IMR-90 (cell line): Measurements from ENCODE around the gene KIF13A. TPM values are rescaled to one million over a fixed set of nuclear protein-coding genes. Genes with fewer than 3 reads are reported as not detected.

ENCODE experiments used
- ATAC-seq: fragments of 200-7000 bp; cut with Tn5 transposase; 2 replicates; pipeline ENCODE4 v1.9.1; 2020; ENCODE audit warnings: low read depth, mild to moderate bottlenecking, moderate library complexity
- BruUV-seq: library from RNA; stranded (reverse); fragments of 400-500 nt; replicated peaks from 2 replicates; lab custom pipeline; 2021; lab: Mats Ljungman, UMichigan
- CTCF ChIA-PET: fragments of 300-600 bp; formaldehyde crosslinking; extraction: SDS; loops from one replicate; lab custom pipeline; 2021; ENCODE audit warnings: antibody characterized with exemption; lab: Yijun Ruan, JAX
- POLR2A ChIA-PET: fragments of 300-600 bp; sonication (Branson Sonifier 250); formaldehyde crosslinking; loops from one replicate; lab custom pipeline; 2022; ENCODE audit warnings: antibody characterized with exemption; ENCODE audit not compliant: unreplicated experiment; lab: Charles Lee
- DNase-seq: peaks from one replicate; pipeline ENCODE4 v3.0.0; 2013
- H2AFZ ChIP-seq: replicated peaks from 2 replicates; pipeline ENCODE3; 2013; ENCODE audit warnings: low read length, mild to moderate bottlenecking; ENCODE audit not compliant: poor library complexity
- H2AK5ac ChIP-seq: 2 replicates; pipeline ENCODE4 v1.6.1; 2013; ENCODE audit warnings: low read depth, low read length, inconsistent platforms
- H2AK9ac ChIP-seq: replicated peaks from 2 replicates; pipeline ENCODE3; 2013; ENCODE audit warnings: mild to moderate bottlenecking, low read depth, low read length, moderate library complexity; ENCODE audit not compliant: poor library complexity
- H2BK120ac ChIP-seq: 2 replicates; pipeline ENCODE4 v1.6.1; 2013; ENCODE audit warnings: low read depth, low read length, inconsistent platforms
- H2BK15ac ChIP-seq: 3 replicates; pipeline ENCODE4 v1.6.1; 2013; ENCODE audit warnings: low read depth, low read length, inconsistent platforms
- H2BK20ac ChIP-seq: 2 replicates; pipeline ENCODE4 v1.6.1; 2013; ENCODE audit warnings: low read depth, mild to moderate bottlenecking, inconsistent platforms, low read length, moderate library complexity
- H2BK5ac ChIP-seq: 2 replicates; pipeline ENCODE4 v1.6.1; 2013; ENCODE audit warnings: mild to moderate bottlenecking, low read depth, low read length, inconsistent platforms; ENCODE audit not compliant: poor library complexity, severe bottlenecking
- H3K14ac ChIP-seq: replicated peaks from 2 replicates; pipeline ENCODE4 v1.6.1; 2013; ENCODE audit warnings: low read depth, low read length, inconsistent platforms
- H3K18ac ChIP-seq: 2 replicates; pipeline ENCODE4 v1.6.1; 2013; ENCODE audit warnings: low read depth, low read length, control low read depth
- H3K23ac ChIP-seq: 2 replicates; pipeline ENCODE4 v1.6.1; 2013; ENCODE audit warnings: low read depth, low read length, inconsistent platforms
- H3K27ac ChIP-seq: 2 replicates; pipeline ENCODE4 v1.5.1; 2013; ENCODE audit warnings: mild to moderate bottlenecking, control low read depth, low read length; ENCODE audit not compliant: insufficient read depth
- H3K27me3 ChIP-seq: 2 replicates; pipeline ENCODE4 v1.6.1; 2013; ENCODE audit warnings: low read length; ENCODE audit not compliant: control insufficient read depth, insufficient read depth
- H3K36me3 ChIP-seq: 2 replicates; pipeline ENCODE4 v1.6.1; 2013; ENCODE audit warnings: low read length, mixed read lengths; ENCODE audit not compliant: control insufficient read depth, insufficient read depth
- H3K4ac ChIP-seq: 2 replicates; pipeline ENCODE4 v1.6.1; 2013; ENCODE audit warnings: low read depth, low read length, inconsistent platforms
- H3K4me1 ChIP-seq: 2 replicates; pipeline ENCODE4 v1.6.1; 2013; ENCODE audit warnings: low read length, mixed read lengths; ENCODE audit not compliant: control insufficient read depth, insufficient read depth
- H3K4me2 ChIP-seq: 2 replicates; pipeline ENCODE4 v1.6.1; 2013; ENCODE audit warnings: low read depth, mild to moderate bottlenecking, control low read depth, low read length, moderate library complexity
- H3K4me3 ChIP-seq: 2 replicates; pipeline ENCODE4 v1.5.1; 2013; ENCODE audit warnings: low read depth, mild to moderate bottlenecking, control low read depth, low read length, moderate library complexity; ENCODE audit not compliant: insufficient read depth
- H3K56ac ChIP-seq: 2 replicates; pipeline ENCODE4 v1.6.1; 2013; ENCODE audit warnings: low read length, inconsistent platforms; ENCODE audit not compliant: insufficient read depth; ENCODE audit errors: extremely low read depth
- H3K79me1 ChIP-seq, 2 experiments: 2 replicates each; pipeline ENCODE4 v1.6.1; 2013; ENCODE audit warnings: low read length in 2 of 2, inconsistent platforms in 1 of 2, low read depth in 1 of 2
- H3K9ac ChIP-seq: 2 replicates; pipeline ENCODE4 v1.6.1; 2013; ENCODE audit warnings: low read depth, low read length, control low read depth
- H3K9me1 ChIP-seq: 2 replicates; pipeline ENCODE4 v1.6.1; 2013; ENCODE audit warnings: low read length, inconsistent platforms; ENCODE audit not compliant: insufficient read depth
- H3K9me3 ChIP-seq: 2 replicates; pipeline ENCODE4 v1.6.1; 2013; ENCODE audit warnings: low read length; ENCODE audit not compliant: control insufficient read depth, insufficient read depth
- H4K20me1 ChIP-seq: 2 replicates; pipeline ENCODE4 v1.6.1; 2013; ENCODE audit warnings: low read length, inconsistent platforms; ENCODE audit not compliant: insufficient read depth
- H4K5ac ChIP-seq: 2 replicates; pipeline ENCODE4 v1.6.1; 2013; ENCODE audit warnings: mild to moderate bottlenecking, low read depth, low read length, control low read depth
- H4K8ac ChIP-seq, 2 experiments: 2 replicates each; pipeline ENCODE4 v1.6.1; 2013; ENCODE audit warnings: low read depth in 2 of 2, low read length in 2 of 2, control low read depth in 1 of 2, inconsistent platforms in 1 of 2
- H4K91ac ChIP-seq: 2 replicates; pipeline ENCODE4 v1.6.1; 2013; ENCODE audit warnings: low read depth, low read length, inconsistent platforms; ENCODE audit not compliant: insufficient read depth
- BHLHE40 ChIP-seq: fragments of 150-350 bp; IDR thresholded peaks from 2 replicates; pipeline ENCODE4 v1.6.1; 2016; ENCODE audit warnings: mild to moderate bottlenecking, low read depth, low read length
- FOS ChIP-seq: fragments of 150-350 bp; IDR thresholded peaks from 2 replicates; pipeline ENCODE4 v1.6.1; 2016; ENCODE audit warnings: low read depth, low read length
- NFE2L2 ChIP-seq: fragments of 150-350 bp; IDR thresholded peaks from 2 replicates; pipeline ENCODE4 v1.6.1; 2016; ENCODE audit warnings: low read depth, mild to moderate bottlenecking, low read length
- POLR2A ChIP-seq: IDR thresholded peaks from 2 replicates; pipeline ENCODE4 v1.6.1; 2012; ENCODE audit warnings: mild to moderate bottlenecking, low read depth, low read length
- RAD21 ChIP-seq: IDR thresholded peaks from 2 replicates; pipeline ENCODE4 v1.6.1; 2012; ENCODE audit warnings: low read length, improper control_type of control experiment
- SMC3 ChIP-seq: fragments of 150-350 bp; IDR thresholded peaks from 2 replicates; pipeline ENCODE4 v1.6.1; 2016; ENCODE audit warnings: low read depth, mild to moderate bottlenecking, antibody characterized with exemption, low read length, moderate library complexity
- WGBS, 2 experiments: methylation state at CpG; one replicate each; pipeline versions ENCODE4 v1.1.5 to v1.1.7; 2013; ENCODE audit warnings: missing lambda C conversion rate in 2 of 2; ENCODE audit not compliant: insufficient read length in 1 of 2; ENCODE audit errors: extremely low coverage in 2 of 2; 5-methylcytosine and 5-hydroxymethylcytosine counted together
- dilution Hi-C: fragments of 300-500 bp; cut with HindIII; formaldehyde crosslinking; loops from one replicate; pipeline ENCODE4 v1.14.3; 2018; ENCODE audit warnings: low sequenced_read_pairs; ENCODE audit not compliant: unreplicated experiment
- in situ Hi-C: fragments of 300-500 bp; cut with MboI; formaldehyde crosslinking; loops from 3 replicates; pipeline ENCODE4 v1.14.3; 2019; ENCODE audit warnings: low sequenced_read_pairs, inconsistent platforms, mixed read lengths
- intact Hi-C: fragments of 100-400 bp; cut with micrococcal nuclease; formaldehyde crosslinking; loops from 2 replicates; pipeline ENCODE4 v1.10.0; 2022
- polyA plus RNA-seq, 3 experiments: library from polyadenylated mRNA; depleted of rRNA; stranded (reverse); fragments of >200 nt; gene quantifications; 2 replicates each; pipeline ENCODE4 v1.2.3, GENCODE V29; 2012; ENCODE audit warnings: low replicate concordance in 1 of 3
- total RNA-seq: library from RNA; depleted of rRNA; stranded (reverse); fragments of >200 nt; gene quantifications from 2 replicates; pipeline ENCODE4 v1.2.3, GENCODE V29; 2012
- TF ChIP-seq, protein P1 (sequence below): fragments of 150-350 bp; IDR thresholded peaks from 2 replicates; pipeline ENCODE4 v1.6.1; 2016; ENCODE audit warnings: low read depth, mild to moderate bottlenecking, low read length, moderate library complexity, borderline replicate concordance

Gene KIF13A
- total and polyA plus RNA-seq, 2 of the 4 experiments (the other 2 are of a cell fraction), result 23.3 to 51.8 TPM

DNA sequence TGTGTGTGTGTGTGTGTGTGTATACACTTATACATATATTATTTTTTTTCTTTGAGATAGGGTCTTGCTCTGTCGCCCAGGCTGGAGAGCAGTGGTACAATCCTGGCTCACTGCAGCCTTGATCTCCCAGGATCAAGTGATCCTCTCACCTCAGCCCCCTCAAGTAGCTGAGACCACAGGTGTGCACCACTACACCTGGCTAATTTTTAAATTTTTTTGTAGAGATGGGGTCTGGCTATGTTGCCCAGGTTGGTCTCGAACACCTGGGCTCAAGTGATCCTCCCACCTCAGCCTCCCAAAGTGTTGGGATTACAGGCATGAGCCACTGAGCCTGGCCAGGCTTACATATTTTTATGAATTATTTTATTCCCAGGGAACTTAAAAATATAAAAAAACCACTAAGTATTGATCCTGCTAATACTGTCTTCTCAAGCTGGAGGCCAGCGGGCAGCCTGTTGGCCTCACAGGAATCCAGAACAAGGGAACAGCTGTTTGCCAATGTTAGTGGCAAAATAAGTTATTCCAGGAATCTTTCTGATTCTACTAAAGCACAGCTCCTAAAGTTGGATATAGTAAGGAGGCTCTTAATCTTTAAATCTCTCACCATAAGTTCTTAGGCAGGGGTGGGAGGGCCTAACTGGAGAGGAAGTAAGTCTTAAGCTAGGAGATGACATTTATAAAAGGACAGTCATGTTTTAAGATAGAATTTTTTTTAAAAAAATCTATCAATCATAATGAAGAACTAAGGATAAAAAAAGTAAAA lies 145.2 kb downstream of the KIF13A start:
- no peak overlapping the region for H3K4me2 ChIP-seq
- POLR2A ChIA-PET, result interaction anchor here (0.6 kb wide), 1 partner anchor 51 kb away, joined by 3 read pairs; no protein-coding TSS in a partner anchor
- H2AFZ ChIP-seq, result no peak overlapping the region
- H2AK5ac ChIP-seq, result no peak overlapping the region
- H2BK120ac ChIP-seq, result no peak overlapping the region
- no peak overlapping the region for H3K27ac ChIP-seq
- no peak overlapping the region for H4K91ac ChIP-seq
- H3K4me3 ChIP-seq, result no peak overlapping the region
- dilution Hi-C loops (no loop called here), intact Hi-C loops (no loop called here), in situ Hi-C loops (no loop called here)
- no TSS peak for BruUV-seq
- TF ChIP-seq FOS (no peak), RAD21 (no peak), POLR2A (no peak), BHLHE40 (no peak), SMC3 (no peak), NFE2L2 (no peak)
- TF ChIP-seq, protein P1, sequence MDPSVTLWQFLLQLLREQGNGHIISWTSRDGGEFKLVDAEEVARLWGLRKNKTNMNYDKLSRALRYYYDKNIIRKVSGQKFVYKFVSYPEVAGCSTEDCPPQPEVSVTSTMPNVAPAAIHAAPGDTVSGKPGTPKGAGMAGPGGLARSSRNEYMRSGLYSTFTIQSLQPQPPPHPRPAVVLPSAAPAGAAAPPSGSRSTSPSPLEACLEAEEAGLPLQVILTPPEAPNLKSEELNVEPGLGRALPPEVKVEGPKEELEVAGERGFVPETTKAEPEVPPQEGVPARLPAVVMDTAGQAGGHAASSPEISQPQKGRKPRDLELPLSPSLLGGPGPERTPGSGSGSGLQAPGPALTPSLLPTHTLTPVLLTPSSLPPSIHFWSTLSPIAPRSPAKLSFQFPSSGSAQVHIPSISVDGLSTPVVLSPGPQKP, result no peak
- no peaks in the 10 kb centered on the region for H3K4me1 ChIP-seq
- H2BK5ac ChIP-seq, result no peak overlapping the region
- H2BK15ac ChIP-seq, result no peak overlapping the region
- no peak overlapping the region for H2AK9ac ChIP-seq
- no peak for DNase-seq
- H3K36me3 ChIP-seq, result peaks cover 12% of the 10 kb centered on the region
- H4K8ac ChIP-seq, result no peak overlapping the region
- H3K14ac ChIP-seq, result no peak overlapping the region
- H3K27me3 ChIP-seq, result no peaks in the 10 kb centered on the region
- H2BK20ac ChIP-seq, result no peak overlapping the region
- WGBS, 2 experiments, result no CpG with 5 or more reads among the region's 3 CpGs
- CTCF ChIA-PET, result interaction anchor here (0.9 kb wide), 1 partner anchor 59 kb away, joined by 3 read pairs; no protein-coding TSS in a partner anchor
- H3K9ac ChIP-seq, result no peak overlapping the region
- no peak overlapping the region for H4K5ac ChIP-seq
- H3K56ac ChIP-seq, result no peak overlapping the region
- H3K23ac ChIP-seq, result no peak overlapping the region
- H3K9me1 ChIP-seq, result peaks cover 4% of the 10 kb centered on the region
- H3K9me3 ChIP-seq, result no peaks in the 10 kb centered on the region
- ATAC-seq, result no peak
- H3K18ac ChIP-seq, result no peak overlapping the region
- no peaks in the 10 kb centered on the region for H4K20me1 ChIP-seq
- H3K4ac ChIP-seq, result no peak overlapping the region
- peaks cover 5 to 21% of the 10 kb centered on the region in 2 experiments; a peak in 3 of 4 replicates for H3K79me1 ChIP-seq
